Activated CD4-positive, alpha-beta T cell treated with anti-CD3 and anti-CD28 coated beads for 48 hours (primary cell): ENCODE results near the gene UBQLN3.

ENCODE experiments used
- DNase-seq: peaks from one replicate; pipeline ENCODE4 v3.0.0-alpha.2; 2020

The UBQLN3 gene

GRCh38 chr11:5504403-5504921 lies 5.3 kb downstream of the UBQLN3 start:
- DNase-seq: no peak

- no peak for DNase-seq
Measured at GRCh38 chr11:5500393-5500801, 9.4 kb downstream of the UBQLN3 start.

GRCh38 chr11:5499671-5500070 lies 10.1 kb downstream of the UBQLN3 start:
- no peak for DNase-seq

- no peak for DNase-seq
Measured at GRCh38 chr11:5489576-5490357, 20.0 kb downstream of the UBQLN3 start.

GRCh38 chr11:5488798-5489399 lies 20.9 kb downstream of the UBQLN3 start:
- DNase-seq: no peak

- DNase-seq: no peak
Measured at GRCh38 chr11:5488385-5488784, 21.4 kb downstream of the UBQLN3 start, which contains the start of gene OR52D1. TSS of gene OR52D1 (plus strand) at chr11:5488685. CDS start at chr11:5488707, 22 bp downstream.

- DNase-seq: peak; percentile 46
Measured at GRCh38 chr11:5486421-5486820, 23.3 kb downstream of the UBQLN3 start.

GRCh38 chr11:5486003-5486402 lies 23.8 kb downstream of the UBQLN3 start:
- no peak for DNase-seq

- peak; percentile 49 for DNase-seq
Measured at GRCh38 chr11:5476186-5476819, 33.5 kb downstream of the UBQLN3 start.

- DNase-seq: no peak
Measured at GRCh38 chr11:5473921-5474320, 35.8 kb downstream of the UBQLN3 start.

GRCh38 chr11:5467527-5467926 lies 42.2 kb downstream of the UBQLN3 start:
- DNase-seq: no peak

GRCh38 chr11:5460983-5461621 lies 48.7 kb downstream of the UBQLN3 start:
- no peak for DNase-seq
